HG03097 (cell line): Measurements from ENCODE around the gene PYDC2.

ENCODE experiments used
- ATAC-seq: cut with Tn5 transposase; IDR thresholded peaks from one replicate; pipeline ENCODE4 v1.9.1; 2021; ENCODE audit not compliant: unreplicated experiment, low FRiP score

Gene PYDC2

DNA sequence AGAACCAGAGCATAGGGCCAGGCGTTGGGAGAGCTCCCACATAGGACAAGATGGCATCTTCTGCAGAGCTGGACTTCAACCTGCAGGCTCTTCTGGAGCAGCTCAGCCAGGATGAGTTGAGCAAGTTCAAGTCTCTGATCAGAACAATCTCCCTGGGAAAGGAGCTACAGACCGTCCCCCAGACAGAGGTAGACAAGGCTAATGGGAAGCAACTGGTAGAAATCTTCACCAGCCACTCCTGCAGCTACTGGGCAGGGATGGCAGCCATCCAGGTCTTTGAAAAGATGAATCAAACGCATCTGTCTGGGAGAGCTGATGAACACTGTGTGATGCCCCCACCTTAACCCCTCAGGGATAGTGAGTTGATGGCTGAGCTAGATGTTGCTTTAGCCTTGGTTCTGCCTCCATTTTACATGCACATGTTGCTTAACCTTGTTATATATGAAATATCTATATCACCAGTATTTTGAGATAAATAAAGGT lies at the start of gene PYDC2:
PYDC2 (plus strand) TSS at position 51 of the 483 bp plus-strand sequence; CDS start at position 51, 0 bp downstream.
- ATAC-seq, result no peak

DNA sequence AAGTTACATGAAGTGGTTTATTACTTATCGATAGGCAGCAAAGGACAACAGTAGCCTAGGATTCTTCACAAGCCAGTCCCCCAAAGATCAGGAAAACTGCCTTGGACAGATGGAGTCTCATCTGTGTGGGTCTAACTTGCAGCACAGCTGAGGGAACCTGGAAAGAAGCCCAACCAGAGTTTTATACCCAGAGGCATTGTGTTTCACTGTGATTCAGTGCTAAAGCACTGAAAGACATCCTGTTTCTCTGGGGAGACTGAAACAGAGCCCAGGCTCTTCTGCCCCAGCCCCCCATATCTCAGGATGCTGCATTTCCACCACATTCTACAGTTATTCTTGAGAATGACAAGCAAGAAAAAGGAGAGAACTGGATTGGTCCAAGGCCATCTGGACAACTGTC lies 48.2 kb upstream of the PYDC2 start:
- no peak for ATAC-seq

DNA sequence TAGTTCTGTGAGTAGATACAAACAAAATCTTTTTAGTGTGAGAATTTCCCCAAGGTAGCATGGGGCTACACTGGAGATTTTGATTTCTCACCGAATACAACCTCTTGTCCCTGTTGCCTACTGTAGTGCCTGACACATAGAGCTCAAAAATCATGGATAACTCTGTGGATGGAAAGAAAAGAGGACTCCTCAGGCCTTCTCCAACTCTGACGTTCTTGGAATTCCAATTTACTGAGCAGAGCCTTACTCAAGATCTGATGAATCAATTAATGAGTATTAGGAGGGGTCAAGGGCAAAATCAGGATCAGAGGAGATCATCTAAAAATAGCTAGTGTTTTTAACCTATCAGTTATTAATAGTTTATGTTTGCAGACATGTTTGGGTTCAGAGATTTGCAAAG lies 46.7 kb upstream of the PYDC2 start:
- ATAC-seq, result no peak

DNA sequence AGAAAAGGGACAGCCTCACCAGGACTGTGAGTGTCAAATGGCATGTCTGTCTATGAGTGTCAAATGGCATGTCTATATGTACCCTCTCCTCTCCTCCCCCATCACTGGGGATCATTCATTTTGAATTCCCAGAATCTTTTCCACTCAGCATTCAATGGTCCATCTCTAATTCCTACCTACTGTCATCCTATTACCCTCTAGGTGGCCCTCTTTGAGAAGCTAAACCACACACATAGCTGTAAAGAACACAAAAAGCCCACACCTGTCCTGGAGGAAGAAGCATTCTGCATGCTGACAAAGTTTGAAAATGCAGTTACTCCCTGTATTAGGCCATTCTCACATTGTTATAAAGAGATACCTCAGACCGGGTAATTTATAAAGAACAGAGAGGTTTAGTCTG lies 46.2 kb upstream of the PYDC2 start:
- no peak for ATAC-seq

DNA sequence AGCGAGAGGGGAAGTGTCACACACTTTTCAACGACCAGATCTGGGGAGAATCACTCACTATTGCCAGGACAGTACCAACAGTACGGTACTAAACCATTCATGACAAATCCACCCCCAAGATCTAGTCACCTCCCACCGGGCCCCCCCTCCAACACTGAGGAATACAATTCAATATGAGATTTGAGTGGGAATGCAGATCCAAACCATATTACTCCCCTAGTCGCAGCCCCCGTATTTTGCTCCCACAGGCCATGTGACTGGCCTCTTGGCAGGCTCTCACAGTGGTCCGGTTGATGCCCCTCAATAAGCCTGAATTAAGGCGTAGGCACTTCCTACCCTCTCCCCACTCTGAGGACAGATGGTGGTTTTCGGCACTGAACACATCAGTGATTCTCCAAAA lies 45.4 kb upstream of the PYDC2 start:
- ATAC-seq, result no peak

DNA sequence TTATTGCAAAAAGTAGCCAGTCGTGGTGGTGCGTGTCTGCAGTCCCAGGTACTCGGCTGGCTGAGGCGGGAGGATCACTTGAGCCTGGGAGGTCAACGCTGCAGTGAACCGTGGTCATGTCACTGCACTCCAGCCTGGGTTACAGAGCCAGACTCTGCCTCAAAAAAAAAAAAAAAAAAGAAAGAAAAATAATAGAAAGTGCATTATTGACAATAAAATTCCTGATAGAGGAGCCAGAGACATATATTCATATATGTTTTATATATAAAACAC lies 43.6 kb upstream of the PYDC2 start:
- no peak for ATAC-seq

DNA sequence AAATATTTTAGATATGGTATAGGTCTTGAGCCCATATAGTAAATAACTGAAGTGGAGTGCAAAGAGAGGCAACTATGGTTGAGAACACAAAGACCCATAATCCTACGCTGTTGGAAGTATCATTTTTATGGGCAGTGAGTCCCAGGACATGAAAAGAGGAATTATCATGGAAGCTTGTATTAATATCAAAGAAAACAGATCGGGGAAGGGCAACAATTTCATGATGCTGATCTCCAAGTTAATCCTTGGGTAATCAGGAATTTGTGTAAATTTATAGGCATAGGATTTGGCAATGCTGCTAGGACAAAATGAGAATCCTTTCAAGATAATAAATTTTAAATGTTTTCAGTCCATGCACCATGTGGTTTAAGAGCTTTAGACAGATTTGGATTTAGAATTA lies 40.2 kb upstream of the PYDC2 start:
- no peak for ATAC-seq

DNA sequence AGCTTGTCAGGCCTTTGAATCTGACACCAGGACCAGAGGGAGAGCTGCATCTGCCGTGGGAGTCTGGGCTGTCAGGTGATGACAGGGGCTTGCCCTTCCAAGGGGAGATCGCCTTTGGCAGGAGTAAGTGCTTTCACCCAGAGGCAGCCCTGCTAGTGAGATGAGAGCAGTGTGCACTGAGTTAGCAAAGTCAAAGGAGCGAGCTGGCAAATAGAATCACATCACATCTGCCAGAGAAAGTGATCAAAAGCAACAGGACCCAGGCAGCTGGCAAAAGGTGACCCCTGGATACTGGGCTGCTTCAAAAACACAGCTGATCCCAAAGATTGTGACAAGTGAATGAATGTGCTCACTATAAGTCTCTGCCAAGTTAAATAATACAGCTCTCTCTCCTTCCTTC lies 36.1 kb upstream of the PYDC2 start:
- no peak for ATAC-seq

DNA sequence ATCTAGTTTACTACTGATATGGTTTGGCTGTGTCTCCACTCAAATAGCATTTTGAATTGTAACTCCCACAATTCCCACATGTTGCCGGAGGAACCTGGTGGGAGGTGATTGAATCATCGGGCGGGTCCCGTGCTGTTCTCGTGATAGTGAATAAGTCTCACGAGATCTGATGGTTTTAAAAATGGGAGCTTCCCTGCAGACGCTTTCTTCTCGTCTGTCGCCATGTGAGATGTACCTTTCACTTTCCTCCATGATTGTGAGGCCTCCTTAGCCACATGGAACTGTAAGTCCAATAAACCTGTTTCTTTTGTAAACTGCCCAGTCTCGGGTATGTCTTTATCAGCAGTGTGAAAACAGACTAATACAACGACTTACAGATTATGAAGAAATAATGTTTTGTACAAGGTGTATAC lies 35.6 kb upstream of the PYDC2 start:
- ATAC-seq, result no peak

DNA sequence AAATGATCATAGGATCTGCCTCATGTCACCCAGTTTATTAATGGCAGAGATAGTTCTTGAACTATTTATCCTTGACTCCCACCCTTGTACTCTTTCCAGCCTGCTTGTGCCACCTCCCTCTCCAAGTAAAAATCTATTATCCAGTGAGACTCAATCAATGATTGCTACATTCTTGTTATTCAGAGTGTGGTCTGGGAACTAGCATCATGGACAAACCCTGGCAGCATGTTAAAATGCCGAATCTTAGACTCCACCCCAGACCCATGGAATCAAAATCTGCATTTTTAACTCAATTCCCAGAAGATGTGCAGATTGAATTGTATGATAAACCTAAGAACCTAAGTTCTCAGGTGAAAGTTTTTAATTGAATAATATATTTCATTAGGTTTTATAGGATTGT lies 34.7 kb upstream of the PYDC2 start:
- no peak for ATAC-seq

DNA sequence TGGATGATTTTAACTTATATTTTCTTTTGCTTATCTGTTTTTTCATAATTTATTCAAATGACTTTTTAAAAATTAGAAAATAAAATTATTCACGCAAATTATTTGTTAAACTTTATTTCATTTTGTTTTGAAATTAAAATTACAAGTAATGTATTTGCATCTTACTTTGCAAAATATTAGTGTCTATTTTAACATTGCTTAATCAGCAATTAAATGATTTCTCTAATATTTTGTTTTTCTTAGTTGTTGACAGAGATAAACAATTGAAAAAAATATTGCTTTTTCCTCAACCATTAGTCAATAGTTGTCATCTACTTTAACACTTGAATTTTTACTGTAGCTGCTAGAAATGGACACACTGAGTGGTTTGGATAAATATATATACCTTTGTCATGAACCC lies 32.8 kb upstream of the PYDC2 start:
- no peak for ATAC-seq

DNA sequence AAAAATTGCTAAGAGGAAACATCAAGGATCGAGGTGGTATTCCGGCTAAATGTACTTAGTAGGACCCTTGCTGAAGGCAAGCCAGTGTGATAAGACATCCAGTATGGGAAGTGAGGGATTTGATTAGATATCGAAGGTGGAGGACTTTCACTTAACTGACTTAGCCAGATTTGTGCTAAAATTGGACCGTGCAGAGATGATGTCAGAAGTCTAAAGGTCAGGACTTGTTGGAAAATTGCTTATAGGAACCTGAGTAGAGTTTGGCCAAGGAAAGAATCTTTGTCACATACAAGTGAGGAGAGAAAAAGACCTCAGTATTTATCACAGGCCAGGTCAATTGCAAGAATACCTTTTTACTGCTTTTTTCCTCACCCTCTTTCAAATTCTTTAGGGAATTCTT lies 30.9 kb upstream of the PYDC2 start:
- no peak for ATAC-seq

DNA sequence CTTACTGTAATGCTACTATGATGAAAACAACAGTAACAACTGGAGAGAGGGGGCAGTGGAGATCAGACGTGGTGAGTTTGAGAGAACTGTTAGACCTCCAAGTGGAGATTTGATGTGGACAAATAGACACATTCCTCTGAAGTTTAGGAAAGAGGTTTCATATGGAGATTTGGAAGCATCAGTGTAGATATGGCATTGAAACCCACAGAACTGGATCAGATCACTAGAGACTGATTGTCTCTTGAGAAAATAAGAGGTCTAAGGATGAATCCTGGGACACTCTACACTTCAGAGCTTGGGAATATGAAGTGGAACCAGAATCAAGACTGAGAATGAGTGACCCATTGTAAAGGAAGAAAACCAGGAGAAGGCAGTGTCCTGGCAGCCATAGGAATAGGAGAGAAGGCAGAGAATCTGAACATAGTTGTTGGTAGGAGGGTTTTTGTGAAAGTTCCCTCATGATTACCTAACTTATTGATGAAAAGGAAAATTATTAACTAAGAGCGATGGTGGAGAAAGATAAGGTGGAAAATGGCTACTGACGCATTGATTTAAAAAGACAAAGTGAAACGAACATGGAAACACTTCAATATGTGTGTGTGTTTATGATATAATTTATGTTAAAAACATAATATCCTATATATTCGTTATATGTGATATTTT lies 29.7 kb upstream of the PYDC2 start:
- ATAC-seq, result no peak

DNA sequence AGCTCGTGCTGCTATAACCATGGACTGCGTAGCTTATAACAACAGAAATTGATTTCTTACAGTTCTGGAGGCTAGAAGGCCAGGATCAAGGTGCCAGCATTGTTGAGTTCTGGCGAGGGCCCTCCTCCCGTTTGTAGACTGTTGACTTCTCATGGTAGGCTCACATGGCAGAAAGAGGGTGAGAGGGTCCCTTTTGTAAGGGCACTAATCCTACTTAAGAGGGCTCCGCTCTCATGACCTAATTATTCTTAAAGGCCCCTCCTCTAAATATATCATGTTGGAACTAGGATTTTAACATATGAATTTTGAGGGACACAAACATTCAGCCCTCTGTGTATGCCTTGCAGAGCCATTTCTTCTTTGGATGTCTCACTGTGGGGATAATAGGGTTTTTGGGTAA lies 28.8 kb upstream of the PYDC2 start:
- no peak for ATAC-seq

DNA sequence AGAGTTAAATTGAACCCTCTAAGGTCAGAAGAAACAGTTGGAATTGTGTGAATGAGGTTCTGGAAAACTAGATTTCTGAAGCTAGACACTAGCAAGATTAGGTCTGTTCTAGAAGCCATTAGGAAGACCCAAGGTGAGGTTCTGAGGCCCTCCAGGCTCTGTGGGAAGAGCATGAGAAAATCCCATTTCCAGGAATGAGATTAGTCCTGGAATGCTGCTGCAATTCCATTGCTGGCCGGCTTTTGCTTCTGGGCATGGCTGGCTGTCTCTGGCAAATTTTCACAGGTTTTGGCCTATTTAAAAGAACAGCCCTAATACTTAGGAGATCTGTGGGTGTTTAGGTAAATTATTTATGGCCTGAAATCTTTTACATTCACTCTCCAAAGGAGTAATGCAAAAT lies 26.9 kb upstream of the PYDC2 start:
- no peak for ATAC-seq

DNA sequence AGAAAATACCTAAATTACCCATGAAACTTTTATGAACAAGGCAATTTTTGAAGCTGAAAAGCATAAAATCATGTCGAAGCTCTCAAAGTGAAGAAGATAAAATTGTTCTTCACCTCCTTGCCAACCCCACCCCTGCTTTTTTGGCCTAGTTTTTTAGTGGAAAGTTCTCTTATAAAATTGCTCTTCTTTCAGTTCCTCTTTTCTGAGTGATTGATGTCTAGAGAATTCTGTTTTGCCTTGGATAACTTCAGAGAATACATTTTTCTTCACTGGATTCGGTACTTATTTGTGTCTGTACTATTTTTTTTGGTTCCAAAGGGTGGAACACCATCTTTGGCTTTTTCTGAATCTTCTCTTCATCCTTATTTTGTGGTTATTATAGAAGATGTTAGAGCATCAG lies 25.0 kb upstream of the PYDC2 start:
- ATAC-seq, result no peak

DNA sequence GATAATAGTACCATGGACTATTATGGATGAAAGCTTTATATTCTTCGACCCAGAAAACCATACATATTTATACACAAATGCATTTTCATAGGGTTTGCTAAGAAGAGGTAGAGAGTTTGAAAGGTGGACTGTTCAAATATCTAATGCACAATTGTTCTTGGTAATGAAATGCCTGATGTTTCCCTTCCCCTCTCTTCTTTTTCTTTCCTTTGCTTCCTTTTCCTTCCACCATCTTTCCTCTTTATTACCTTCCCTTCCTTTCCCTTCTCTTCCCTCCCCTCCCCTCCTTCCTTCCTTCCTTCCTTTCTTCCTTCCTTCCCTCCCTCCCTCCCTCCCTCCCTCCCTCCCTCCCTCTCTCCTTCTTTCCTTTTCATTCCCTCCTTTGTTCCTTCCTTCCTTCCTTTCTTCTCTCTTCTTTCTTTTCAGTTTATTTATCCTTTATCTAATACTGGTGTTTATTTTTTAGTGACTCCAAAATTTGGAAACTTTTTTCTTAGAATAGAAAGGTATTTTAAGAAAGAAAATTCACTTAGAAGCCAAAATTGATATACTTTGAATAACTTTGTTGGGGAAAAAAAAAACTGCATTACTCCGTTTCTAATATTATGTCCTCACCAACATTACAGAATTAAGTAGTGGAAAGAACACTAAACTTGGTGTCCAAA lies 22.7 kb upstream of the PYDC2 start:
- ATAC-seq, result no peak

DNA sequence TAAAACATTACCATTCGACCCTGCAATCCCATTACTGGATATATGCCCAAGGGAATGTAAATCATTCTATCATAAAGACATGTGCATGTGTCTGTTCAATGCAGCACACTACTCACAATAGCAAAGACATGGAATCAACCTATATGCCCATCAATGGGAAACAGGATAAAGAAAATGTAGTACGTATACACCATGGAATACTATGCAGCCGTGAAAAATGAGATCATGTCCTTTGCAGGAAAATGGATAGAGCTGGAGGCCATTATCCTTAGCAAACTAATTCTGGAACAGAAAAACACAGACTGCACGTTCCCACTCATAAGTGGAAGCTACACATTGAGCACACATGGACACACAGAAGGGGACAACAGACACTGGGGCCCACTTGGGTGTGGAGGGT lies 20.4 kb upstream of the PYDC2 start:
- no peak for ATAC-seq

DNA sequence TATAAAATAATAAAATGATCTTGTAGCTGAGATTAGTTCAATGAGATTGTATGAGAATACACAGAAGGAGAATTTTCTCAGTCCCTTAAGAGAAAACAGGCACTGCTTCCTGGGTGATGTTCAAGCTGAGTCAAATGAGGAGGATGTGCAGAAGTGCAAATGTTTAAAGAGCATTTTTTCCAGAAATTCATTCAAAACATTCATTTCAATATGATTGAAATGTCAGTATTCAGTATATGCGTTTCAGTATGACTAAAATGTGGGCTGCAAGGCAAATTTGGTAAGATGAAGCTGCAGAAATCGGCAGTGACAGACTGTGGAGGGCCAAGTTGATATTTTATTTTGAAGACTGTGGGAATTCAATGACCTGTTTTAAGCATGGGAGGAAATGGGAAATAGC lies 19.3 kb upstream of the PYDC2 start:
- no peak for ATAC-seq

DNA sequence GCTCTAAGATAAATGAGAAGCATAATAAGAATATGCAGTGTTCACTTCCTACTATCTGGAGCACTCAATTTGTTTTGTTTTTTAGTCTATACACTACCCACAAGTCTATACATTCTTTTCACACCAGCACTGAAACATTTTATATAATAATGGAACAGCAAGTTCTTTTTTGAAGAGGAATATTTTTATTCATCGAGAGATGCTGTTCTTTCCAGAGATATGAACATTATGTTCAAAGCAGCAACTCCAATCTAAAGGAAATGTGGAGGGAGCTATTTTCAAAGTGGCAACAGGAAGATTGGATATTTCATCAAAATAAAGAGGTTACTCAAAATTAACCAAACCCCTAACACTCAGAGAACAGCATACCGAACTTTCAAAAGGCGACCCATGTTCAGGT lies 16.4 kb upstream of the PYDC2 start:
- no peak for ATAC-seq

DNA sequence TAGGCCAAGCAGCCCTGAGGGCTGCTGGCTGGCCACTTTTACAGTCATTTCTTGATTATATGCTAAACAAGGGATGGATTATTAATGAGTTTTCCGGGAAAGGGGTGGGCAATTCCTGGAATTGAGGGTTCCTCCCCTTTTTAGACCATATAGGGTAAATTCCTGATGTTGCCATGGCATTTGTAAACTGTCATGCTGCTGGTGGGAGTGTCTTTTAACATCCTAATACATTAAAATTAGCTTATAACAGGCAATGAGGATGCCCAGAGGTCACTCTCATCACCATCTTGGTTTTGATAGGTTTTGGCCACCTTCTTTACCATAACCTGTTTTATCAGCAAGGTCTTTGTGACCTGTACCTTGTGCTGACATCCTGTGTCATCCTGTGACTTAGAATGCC lies 11.7 kb upstream of the PYDC2 start:
- no peak for ATAC-seq

DNA sequence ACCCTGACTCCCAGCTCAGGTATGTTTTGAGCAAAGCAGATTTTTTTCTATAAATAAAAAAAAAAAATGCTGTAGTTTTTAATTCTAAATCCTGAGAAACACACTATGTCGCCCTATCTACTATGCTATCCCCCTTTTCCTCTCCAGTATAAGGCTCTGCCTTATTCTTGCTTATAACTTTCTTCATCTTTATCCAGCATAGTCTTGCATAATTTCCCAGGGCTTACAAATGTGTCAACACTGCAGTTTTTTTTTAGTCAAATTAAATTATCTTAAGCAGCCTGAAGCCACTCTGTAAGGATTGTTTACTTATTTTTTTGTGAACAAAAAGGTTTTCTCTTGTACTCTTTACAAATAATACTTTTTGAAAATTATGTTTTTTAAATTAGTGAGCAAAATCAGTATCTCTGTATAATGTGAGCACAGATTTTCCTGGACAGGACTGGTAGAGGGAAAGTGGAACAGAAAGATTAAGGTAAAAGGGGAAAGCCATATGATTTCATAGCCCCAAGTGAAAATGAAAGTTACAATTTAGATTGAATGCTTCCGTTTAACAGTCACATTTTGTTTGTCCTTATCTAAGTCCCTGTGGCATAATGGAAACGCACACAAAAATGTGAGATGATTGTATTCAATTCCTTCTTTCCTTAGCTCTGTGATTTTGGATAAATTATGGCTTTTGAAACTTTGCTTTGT lies 5.6 kb upstream of the PYDC2 start:
- peak; percentile 89 for ATAC-seq
